ENCODE results near the gene BLVRA. TPM values are rescaled to one million over a fixed set of nuclear protein-coding genes. Genes with fewer than 3 reads are reported as not detected.

Gene BLVRA
- total RNA-seq, 1 donor from 2014 or later: 65.6 TPM

GRCh38 chr7:43750016-43750887, 8.2 kb upstream of the BLVRA start:
- H3K4me1 ChIP-seq: no peaks in the 10 kb centered on the region
- no peak overlapping the region for H3K4me3 ChIP-seq
- intact Hi-C loops (cut with DNase I): no loop called here
- H3K27me3 ChIP-seq: no peaks in the 10 kb centered on the region
- no peaks in the 10 kb centered on the region for H3K9me3 ChIP-seq
- TF ChIP-seq POLR2AphosphoS5 (IDR thresholded peaks at IDR 0.05; ENCODE audit: insufficient read depth in 1 of 2, low read depth in 1 of 2) (no peak), CTCF (IDR thresholded peaks at IDR 0.05) (no peak), POLR2A (IDR thresholded peaks at IDR 0.05) (no peak)
- H3K27ac ChIP-seq: no peak overlapping the region
- H3K36me3 ChIP-seq: no peaks in the 10 kb centered on the region
- DNase-seq (ENCODE audit: extremely low spot score in 2 of 2): peak in 1 of 2 donors; percentile 67

GRCh38 chr7:43752411-43752810, 6.1 kb upstream of the BLVRA start:
- H3K27ac ChIP-seq: no peak overlapping the region
- no peaks in the 10 kb centered on the region for H3K36me3 ChIP-seq
- H3K4me1 ChIP-seq: no peaks in the 10 kb centered on the region
- no peaks in the 10 kb centered on the region for H3K9me3 ChIP-seq
- no peak overlapping the region for H3K4me3 ChIP-seq
- no peaks in the 10 kb centered on the region for H3K27me3 ChIP-seq
- DNase-seq (ENCODE audit: extremely low spot score in 2 of 2): peak in 1 of 2 donors; percentile 13
- no peak for TF ChIP-seq POLR2AphosphoS5 (IDR thresholded peaks at IDR 0.05; ENCODE audit: insufficient read depth in 1 of 2, low read depth in 1 of 2)
- TF ChIP-seq POLR2A (IDR thresholded peaks at IDR 0.05): no peak
- no peak for TF ChIP-seq CTCF (IDR thresholded peaks at IDR 0.05)
- intact Hi-C loops (cut with DNase I): no loop called here

- Histone ChIP-seq H3K9me3 (no peaks in the 10 kb centered on the region), H3K4me1 (peaks cover 7% of the 10 kb centered on the region), H3K4me3 (no peak overlapping the region), H3K36me3 (no peaks in the 10 kb centered on the region), H3K27ac (no peak overlapping the region), H3K27me3 (no peaks in the 10 kb centered on the region)
- peak in 1 of 2 donors; percentile 5 for DNase-seq (ENCODE audit: extremely low spot score in 2 of 2)
- no peak for TF ChIP-seq POLR2AphosphoS5 (IDR thresholded peaks at IDR 0.05; ENCODE audit: insufficient read depth in 1 of 2, low read depth in 1 of 2)
- TF ChIP-seq POLR2A (IDR thresholded peaks at IDR 0.05): no peak
- TF ChIP-seq CTCF (IDR thresholded peaks at IDR 0.05): no peak
- intact Hi-C loops (cut with DNase I): no loop called here
Measured at GRCh38 chr7:43753271-43753810, 5.1 kb upstream of the BLVRA start.

- no peaks in the 10 kb centered on the region for H3K9me3 ChIP-seq
- no peak for TF ChIP-seq POLR2AphosphoS5 (IDR thresholded peaks at IDR 0.05; ENCODE audit: insufficient read depth in 1 of 2, low read depth in 1 of 2)
- TF ChIP-seq CTCF (IDR thresholded peaks at IDR 0.05): no peak
- H3K4me1 ChIP-seq: peaks cover 8% of the 10 kb centered on the region
- no peak overlapping the region for H3K27ac ChIP-seq
- no peak overlapping the region for H3K4me3 ChIP-seq
- DNase-seq (ENCODE audit: extremely low spot score in 2 of 2): peak in 1 of 2 donors; percentile 8
- H3K27me3 ChIP-seq: no peaks in the 10 kb centered on the region
- intact Hi-C loops (cut with DNase I): no loop called here
- H3K36me3 ChIP-seq: no peaks in the 10 kb centered on the region
Measured at GRCh38 chr7:43753843-43754242, 4.6 kb upstream of the BLVRA start.

- peak in 1 of 2 donors; percentile 60 for DNase-seq (ENCODE audit: extremely low spot score in 2 of 2)
- intact Hi-C loops (cut with DNase I): no loop called here
- TF ChIP-seq POLR2AphosphoS5 (IDR thresholded peaks at IDR 0.05; ENCODE audit: insufficient read depth in 1 of 2, low read depth in 1 of 2): no peak
- no peak for TF ChIP-seq CTCF (IDR thresholded peaks at IDR 0.05)
- no peak for TF ChIP-seq POLR2A (IDR thresholded peaks at IDR 0.05)
- Histone ChIP-seq H3K9me3 (no peaks in the 10 kb centered on the region), H3K4me3 (no peak overlapping the region), H3K27ac (no peak overlapping the region), H3K36me3 (no peaks in the 10 kb centered on the region), H3K27me3 (no peaks in the 10 kb centered on the region), H3K4me1 (peaks cover 14% of the 10 kb centered on the region)
Measured at GRCh38 chr7:43754596-43754995, 3.9 kb upstream of the BLVRA start.
